Prostate gland (tissue), 2 donors: ENCODE measurements around the gene GNAQ.

Source experiments
- CTCF ChIP-seq, 4 experiments: fragments of 200-600 bp in 2 of 4; fragments of 450-650 bp in 2 of 4; sonication (generic) in 2 of 4; IDR thresholded peaks; 1 replicate in 3 of 4; 2 replicates in 1 of 4; pipeline ENCODE4 v1.5.1; 2016 to 2019; ENCODE audit warnings: antibody characterized with exemption in 4 of 4, mild to moderate bottlenecking in 2 of 4, moderate library complexity in 2 of 4
- POLR2AphosphoS5 ChIP-seq: sonication (generic); formaldehyde crosslinking; IDR thresholded peaks from one replicate; pipeline ENCODE4 v1.6.1; 2017; ENCODE audit warnings: antibody characterized with exemption

DNA sequence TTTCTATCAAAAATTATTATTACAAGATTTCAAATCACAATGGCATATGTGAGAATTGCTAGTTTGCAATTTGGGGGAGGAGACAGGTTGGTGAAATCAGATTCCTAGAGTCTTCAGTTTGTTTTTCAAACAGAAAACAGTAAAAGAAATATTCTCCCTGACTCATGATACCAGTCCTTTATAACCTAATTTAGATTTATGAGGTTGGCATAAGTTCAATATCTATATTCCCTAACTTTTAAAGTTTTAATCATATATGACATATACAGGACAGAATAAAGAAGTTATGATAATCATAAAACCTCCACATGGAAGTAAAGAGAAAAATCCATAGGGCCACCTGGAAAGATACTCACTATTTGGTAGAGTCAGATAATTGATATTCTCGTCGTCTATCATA is 216.4 kb downstream of the GNAQ start:
- TF ChIP-seq CTCF (IDR thresholded peaks at IDR 0.05) (no peak), POLR2AphosphoS5 (no peak)
